GM06990 (cell line): ENCODE results near the gene SPG11.

Source experiments
- DNase-seq: peaks from one replicate; pipeline ENCODE4 v3.0.0-alpha.2; 2011; ENCODE audit not compliant: insufficient read length; ENCODE audit errors: extremely low read depth
- H3K27me3 ChIP-seq: replicated peaks from 2 replicates; pipeline ENCODE4 v1.6.0; 2011; ENCODE audit warnings: low read length; ENCODE audit not compliant: control insufficient read depth, insufficient read depth
- H3K36me3 ChIP-seq: 2 replicates; pipeline ENCODE4 v1.5.1; 2011; ENCODE audit warnings: low read length; ENCODE audit not compliant: control insufficient read depth, insufficient read depth
- H3K4me3 ChIP-seq: replicated peaks from 2 replicates; pipeline ENCODE4 v1.5.1; 2011; ENCODE audit warnings: low read depth, mild to moderate bottlenecking, control low read depth, low read length
- TF ChIP-seq, protein P1 (sequence below): IDR thresholded peaks from 2 replicates; pipeline ENCODE4 v1.5.1; 2011; ENCODE audit warnings: low read length, control low read depth, mild to moderate bottlenecking, inconsistent platforms; ENCODE audit not compliant: insufficient read depth, poor library complexity, severe bottlenecking

The SPG11 gene

DNA sequence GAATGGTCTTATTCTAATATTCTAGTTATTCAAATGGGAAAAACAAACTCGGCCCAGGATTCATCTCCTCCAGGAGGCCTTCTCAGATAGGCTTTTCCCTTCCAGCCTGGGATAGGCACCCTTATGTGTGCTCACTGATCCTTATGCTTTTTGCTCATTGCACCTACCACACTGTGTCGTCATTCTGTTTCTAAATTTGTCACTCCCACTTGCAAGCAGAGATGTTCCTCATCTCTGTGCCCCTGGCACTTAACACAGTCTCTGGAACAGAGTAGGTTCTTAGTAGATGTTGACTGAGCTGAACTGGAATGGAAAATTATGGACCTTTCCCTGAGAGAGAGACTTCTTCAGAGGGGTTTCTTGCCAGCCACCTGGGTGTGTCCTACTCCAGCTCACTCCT lies 18.7 kb upstream of the SPG11 start:
- TF ChIP-seq, protein P1, sequence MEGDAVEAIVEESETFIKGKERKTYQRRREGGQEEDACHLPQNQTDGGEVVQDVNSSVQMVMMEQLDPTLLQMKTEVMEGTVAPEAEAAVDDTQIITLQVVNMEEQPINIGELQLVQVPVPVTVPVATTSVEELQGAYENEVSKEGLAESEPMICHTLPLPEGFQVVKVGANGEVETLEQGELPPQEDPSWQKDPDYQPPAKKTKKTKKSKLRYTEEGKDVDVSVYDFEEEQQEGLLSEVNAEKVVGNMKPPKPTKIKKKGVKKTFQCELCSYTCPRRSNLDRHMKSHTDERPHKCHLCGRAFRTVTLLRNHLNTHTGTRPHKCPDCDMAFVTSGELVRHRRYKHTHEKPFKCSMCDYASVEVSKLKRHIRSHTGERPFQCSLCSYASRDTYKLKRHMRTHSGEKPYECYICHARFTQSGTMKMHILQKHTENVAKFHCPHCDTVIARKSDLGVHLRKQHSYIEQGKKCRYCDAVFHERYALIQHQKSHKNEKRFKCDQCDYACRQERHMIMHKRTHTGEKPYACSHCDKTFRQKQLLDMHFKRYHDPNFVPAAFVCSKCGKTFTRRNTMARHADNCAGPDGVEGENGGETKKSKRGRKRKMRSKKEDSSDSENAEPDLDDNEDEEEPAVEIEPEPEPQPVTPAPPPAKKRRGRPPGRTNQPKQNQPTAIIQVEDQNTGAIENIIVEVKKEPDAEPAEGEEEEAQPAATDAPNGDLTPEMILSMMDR, result no peak
- Histone ChIP-seq H3K27me3 (no peaks in the 10 kb centered on the region), H3K4me3 (no peak overlapping the region), H3K36me3 (no peaks in the 10 kb centered on the region)
- DNase-seq, result no peak

DNA sequence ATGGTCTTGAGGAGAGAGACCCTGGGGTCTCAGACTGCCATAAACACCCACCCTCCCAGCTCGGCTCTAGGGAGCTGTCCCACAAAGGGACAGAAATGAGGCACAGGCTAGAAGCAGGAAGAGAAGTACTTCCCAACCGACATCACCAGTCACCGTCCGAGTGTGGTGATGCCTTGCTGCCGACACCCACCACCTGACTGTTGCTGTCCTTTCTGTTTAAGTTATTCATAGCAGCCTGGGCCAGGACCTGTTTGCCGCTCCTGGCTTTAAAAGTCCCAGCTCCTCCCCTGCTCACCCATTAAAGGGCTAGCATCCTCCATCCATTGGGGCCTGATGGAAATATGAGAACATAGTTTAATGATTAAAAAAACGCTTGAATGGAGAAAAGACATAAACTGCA lies 13.2 kb upstream of the SPG11 start:
- H3K27me3 ChIP-seq, result no peaks in the 10 kb centered on the region
- H3K4me3 ChIP-seq, result no peak overlapping the region
- H3K36me3 ChIP-seq, result no peaks in the 10 kb centered on the region
- DNase-seq, result no peak
- TF ChIP-seq, protein P1, result no peak

DNA sequence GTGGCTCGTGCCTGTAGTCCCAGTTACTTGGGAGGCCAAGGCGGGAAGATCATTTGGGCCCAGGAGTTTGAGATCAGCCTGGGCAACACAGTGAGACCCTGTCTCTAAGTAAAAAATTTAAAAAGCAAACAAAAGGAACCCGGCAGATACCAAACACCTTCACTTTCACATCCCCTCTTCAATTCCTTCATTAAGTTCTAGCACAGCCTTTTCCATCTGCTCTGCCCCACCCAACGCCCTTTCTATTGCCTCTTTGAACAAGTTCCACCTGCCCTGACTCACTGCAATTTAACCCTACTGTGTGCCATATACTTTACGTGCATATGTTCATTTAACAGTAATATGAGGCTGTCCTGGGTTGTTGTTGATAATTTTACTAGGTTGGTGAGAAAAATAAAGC lies 12.4 kb upstream of the SPG11 start:
- no peaks in the 10 kb centered on the region for H3K36me3 ChIP-seq
- TF ChIP-seq, protein P1, result no peak
- no peak overlapping the region for H3K4me3 ChIP-seq
- DNase-seq, result no peak
- H3K27me3 ChIP-seq, result no peaks in the 10 kb centered on the region

DNA sequence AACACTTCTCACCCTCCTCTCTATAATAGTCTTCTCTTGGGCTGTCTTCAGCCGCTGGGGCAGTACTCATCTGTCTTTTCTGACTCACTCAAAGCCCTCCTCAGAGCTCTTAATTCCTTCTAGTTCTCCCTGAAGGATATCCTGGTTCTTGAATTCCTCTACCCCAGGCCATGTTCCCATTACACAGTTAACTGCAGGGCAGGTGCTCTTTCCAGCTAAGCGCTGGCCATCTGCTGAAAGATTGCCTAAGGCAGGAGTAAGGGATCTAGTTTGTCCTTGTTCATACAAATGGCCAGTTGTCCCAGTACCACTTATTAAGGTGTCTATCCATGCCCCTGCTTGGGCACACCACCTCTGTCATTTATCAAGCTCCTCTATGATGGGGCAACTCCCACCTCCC lies 10.2 kb upstream of the SPG11 start:
- Histone ChIP-seq H3K36me3 (no peaks in the 10 kb centered on the region), H3K4me3 (no peak overlapping the region), H3K27me3 (no peaks in the 10 kb centered on the region)
- TF ChIP-seq, protein P1, result no peak
- DNase-seq, result no peak

DNA sequence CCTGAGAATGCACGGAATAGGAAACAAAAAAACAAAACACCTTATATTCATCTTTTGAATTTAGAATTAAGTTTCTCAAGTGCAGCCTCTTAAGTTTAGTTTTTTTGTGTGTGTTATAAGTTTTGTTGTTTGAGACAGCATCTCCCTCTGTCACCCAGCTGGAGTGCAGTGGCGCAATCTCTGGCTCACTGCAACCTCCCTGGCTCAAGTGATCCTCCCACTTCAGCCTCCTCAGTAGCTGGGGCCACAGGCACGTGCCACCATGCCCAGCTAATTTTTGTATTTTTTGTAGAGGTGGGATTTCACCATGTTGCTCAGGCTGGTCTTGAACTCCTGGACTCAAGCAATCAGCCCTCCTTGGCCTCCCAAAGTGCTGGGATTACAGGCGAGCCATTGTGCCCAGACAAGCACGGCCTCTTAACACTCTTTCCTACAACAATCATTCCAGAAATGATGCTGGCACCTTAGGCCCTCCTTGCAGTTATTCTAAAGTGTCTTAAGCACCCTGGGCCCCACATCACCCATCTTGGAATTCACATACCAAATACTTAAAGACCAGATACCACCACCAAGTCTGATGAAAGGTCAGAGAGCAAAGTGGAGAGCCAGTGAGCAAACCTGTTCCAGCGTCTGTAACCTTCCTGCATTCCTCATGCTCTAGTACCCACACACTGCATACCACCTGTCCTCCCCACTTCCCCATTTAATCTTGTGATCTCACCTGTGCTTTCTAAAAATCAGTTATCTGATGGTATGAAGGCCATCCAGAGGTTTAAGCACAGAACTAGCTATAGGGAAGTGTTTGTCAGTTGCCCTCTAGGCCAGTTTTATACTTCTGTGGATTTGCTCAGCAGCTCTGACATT lies 6.9 kb upstream of the SPG11 start:
- TF ChIP-seq, protein P1, result no peak
- Histone ChIP-seq H3K27me3 (no peaks in the 10 kb centered on the region), H3K4me3 (no peak overlapping the region), H3K36me3 (no peaks in the 10 kb centered on the region)
- no peak for DNase-seq
